CD4-positive, alpha-beta T cell (primary cell): ENCODE results near the gene TMEM131. TPM values are rescaled to one million over a fixed set of nuclear protein-coding genes. Genes with fewer than 3 reads are reported as not detected.

Experiments used
- ATAC-seq: fragments of 200-7000 bp; cut with Tn5 transposase; one replicate; pipeline ENCODE4 v1.10.0; 2022; ENCODE audit warnings: mild to moderate bottlenecking; ENCODE audit not compliant: poor library complexity
- CTCF ChIA-PET: fragments of 350-600 bp; sonication (Branson Sonifier 250); formaldehyde crosslinking; loops from one replicate; lab custom pipeline; 2021; ENCODE audit warnings: antibody characterized with exemption, inconsistent platforms; lab: Charles Lee
- POLR2A ChIA-PET: fragments of 350-600 bp; sonication (Branson Sonifier 250); formaldehyde crosslinking; loops from one replicate; lab custom pipeline; 2021; ENCODE audit warnings: antibody characterized with exemption, inconsistent platforms; lab: Charles Lee
- DNase-seq, 14 experiments: peaks; one replicate each; pipeline ENCODE4 v3.0.0-alpha.2; 2013 to 2020; ENCODE audit warnings: mixed read lengths in 2 of 14
- H3K27ac ChIP-seq, 2 donors: one replicate each; pipeline versions ENCODE4 v1.5.1 to v1.7.0; 2013; ENCODE audit warnings: low read length in 2 of 2, low read depth in 1 of 2, mild to moderate bottlenecking in 1 of 2
- H3K27me3 ChIP-seq, 2 experiments: 1 replicate in 1 of 2; 2 replicates in 1 of 2; pipeline versions ENCODE4 v1.6.1 to v1.7.0; 2013; ENCODE audit warnings: low read length in 2 of 2, control low read depth in 1 of 2, mild to moderate bottlenecking in 1 of 2, moderate library complexity in 1 of 2; ENCODE audit not compliant: insufficient read depth in 2 of 2, control insufficient read depth in 1 of 2
- H3K36me3 ChIP-seq: one replicate; pipeline ENCODE4 v1.6.1; 2013; ENCODE audit warnings: low read length, control low read depth; ENCODE audit not compliant: insufficient read depth
- H3K4me1 ChIP-seq: one replicate; pipeline ENCODE4 v1.6.1; 2013; ENCODE audit warnings: low read length, control low read depth; ENCODE audit not compliant: insufficient read depth
- H3K4me3 ChIP-seq: one replicate; pipeline ENCODE4 v1.5.1; 2013; ENCODE audit warnings: mild to moderate bottlenecking, low read length, moderate library complexity
- H3K9me3 ChIP-seq, 2 experiments: 1 replicate in 1 of 2; 2 replicates in 1 of 2; pipeline versions ENCODE4 v1.6.1 to v1.7.0; 2013; ENCODE audit warnings: low read length in 2 of 2, mild to moderate bottlenecking in 2 of 2, control low read depth in 1 of 2, moderate library complexity in 1 of 2; ENCODE audit not compliant: control insufficient read depth in 1 of 2, insufficient read depth in 1 of 2
- H3K27ac Mint-ChIP-seq: one replicate; pipeline ENCODE4 v1.8.0; 2020; ENCODE audit warnings: mixed read lengths
- H3K27me3 Mint-ChIP-seq: one replicate; pipeline ENCODE4 v1.8.0; 2021; ENCODE audit warnings: mixed read lengths
- H3K36me3 Mint-ChIP-seq: one replicate; pipeline ENCODE4 v1.8.0; 2021; ENCODE audit warnings: low read depth, mixed read lengths
- H3K4me1 Mint-ChIP-seq: one replicate; pipeline ENCODE4 v1.8.0; 2021; ENCODE audit warnings: low read depth, mixed read lengths
- H3K4me3 Mint-ChIP-seq: one replicate; pipeline ENCODE4 v1.8.0; 2020; ENCODE audit warnings: mild to moderate bottlenecking, mixed read lengths
- H3K9me3 Mint-ChIP-seq: one replicate; pipeline ENCODE4 v1.8.0; 2020; ENCODE audit warnings: mixed read lengths
- CTCF ChIP-seq: fragments of 200-600 bp; IDR thresholded peaks from one replicate; pipeline ENCODE4 v1.8.0; 2022; ENCODE audit warnings: antibody characterized with exemption, mild to moderate bottlenecking
- intact Hi-C, 2 experiments: fragments of 100-400 bp; cut with DNase I in 1 of 2; cut with micrococcal nuclease in 1 of 2; formaldehyde crosslinking; loops; one replicate each; pipeline versions ENCODE4 v1.15.1 to v1.9.0; 2023 to 2025; cut with DNase I, micrococcal nuclease
- total RNA-seq, 174 experiments: library from RNA in 2 of 174; stranded (reverse) in 2 of 174; gene quantifications; one replicate each; pipeline ENCODE4 v1.2.3 and lab custom pipeline; 2021 to 2026

The TMEM131 gene
- total RNA-seq, 2 experiments from 2014 or later: 29.2 to 33.6 TPM

GRCh38 chr2:98032086-98032485 is 36.3 kb upstream of the TMEM131 start:
- H3K4me1 ChIP-seq: peaks cover 5% of the 10 kb centered on the region
- Mint-ChIP-seq H3K36me3 (no peaks in the 10 kb centered on the region), H3K27me3 (no peaks in the 10 kb centered on the region), H3K9me3 (no peaks in the 10 kb centered on the region), H3K4me3 (no peak overlapping the region), H3K4me1 (peaks cover 11% of the 10 kb centered on the region), H3K27ac (no peak overlapping the region)
- H3K27me3 ChIP-seq: peaks cover 0 to under 1% of the 10 kb centered on the region in 2 experiments
- H3K36me3 ChIP-seq: no peaks in the 10 kb centered on the region
- peaks cover 0 to 5% of the 10 kb centered on the region in 2 experiments for H3K9me3 ChIP-seq
- no peak overlapping the region for H3K4me3 ChIP-seq
- intact Hi-C loops: no loop called here
- ChIA-PET POLR2A (no interaction called here), CTCF (no interaction called here)
- H3K27ac ChIP-seq: no peak overlapping the region
- ATAC-seq (no peak), DNase-seq (no peak)
- TF ChIP-seq CTCF: no peak

- ATAC-seq: no peak
- Mint-ChIP-seq H3K27ac (no peak overlapping the region), H3K4me1 (peaks cover 25% of the 10 kb centered on the region), H3K27me3 (peaks cover 8% of the 10 kb centered on the region), H3K4me3 (no peak overlapping the region), H3K36me3 (no peaks in the 10 kb centered on the region), H3K9me3 (no peaks in the 10 kb centered on the region)
- no peak overlapping the region for H3K27ac ChIP-seq
- ChIA-PET CTCF (no interaction called here), POLR2A (no interaction called here)
- peaks cover 15% of the 10 kb centered on the region for H3K4me1 ChIP-seq
- no peaks in the 10 kb centered on the region for H3K27me3 ChIP-seq
- no peak overlapping the region for H3K4me3 ChIP-seq
- intact Hi-C loops: no loop called here
- TF ChIP-seq CTCF: no peak
- H3K36me3 ChIP-seq: no peaks in the 10 kb centered on the region
- no peak for DNase-seq
- H3K9me3 ChIP-seq: no peaks in the 10 kb centered on the region
Observed at GRCh38 chr2:98029718-98030222, 34.0 kb upstream of the TMEM131 start.

GRCh38 chr2:98028931-98029717 is 33.4 kb upstream of the TMEM131 start:
- peaks cover 15% of the 10 kb centered on the region for H3K4me1 ChIP-seq
- no peaks in the 10 kb centered on the region for H3K36me3 Mint-ChIP-seq
- POLR2A ChIA-PET: no interaction called here
- H3K4me1 Mint-ChIP-seq: peaks cover 25% of the 10 kb centered on the region
- peaks cover 9% of the 10 kb centered on the region for H3K27me3 Mint-ChIP-seq
- no peak overlapping the region for H3K4me3 Mint-ChIP-seq
- no peaks in the 10 kb centered on the region for H3K9me3 ChIP-seq
- ATAC-seq (no peak), DNase-seq (no peak)
- H3K36me3 ChIP-seq: no peaks in the 10 kb centered on the region
- CTCF ChIA-PET: no interaction called here
- intact Hi-C loops: no loop called here
- no peak overlapping the region for H3K4me3 ChIP-seq
- no peaks in the 10 kb centered on the region for H3K9me3 Mint-ChIP-seq
- no peaks in the 10 kb centered on the region for H3K27me3 ChIP-seq
- no peak for TF ChIP-seq CTCF
- no peak overlapping the region for H3K27ac ChIP-seq
- no peak overlapping the region for H3K27ac Mint-ChIP-seq
